NCI-H128 (cell line): ENCODE results near the gene SNRPA.

ENCODE experiments used
- DNase-seq: peaks from one replicate; lab custom pipeline; 2025; ENCODE audit not compliant: unreplicated experiment; lab: John Stamatoyannopoulos, UW

The SNRPA gene

DNA sequence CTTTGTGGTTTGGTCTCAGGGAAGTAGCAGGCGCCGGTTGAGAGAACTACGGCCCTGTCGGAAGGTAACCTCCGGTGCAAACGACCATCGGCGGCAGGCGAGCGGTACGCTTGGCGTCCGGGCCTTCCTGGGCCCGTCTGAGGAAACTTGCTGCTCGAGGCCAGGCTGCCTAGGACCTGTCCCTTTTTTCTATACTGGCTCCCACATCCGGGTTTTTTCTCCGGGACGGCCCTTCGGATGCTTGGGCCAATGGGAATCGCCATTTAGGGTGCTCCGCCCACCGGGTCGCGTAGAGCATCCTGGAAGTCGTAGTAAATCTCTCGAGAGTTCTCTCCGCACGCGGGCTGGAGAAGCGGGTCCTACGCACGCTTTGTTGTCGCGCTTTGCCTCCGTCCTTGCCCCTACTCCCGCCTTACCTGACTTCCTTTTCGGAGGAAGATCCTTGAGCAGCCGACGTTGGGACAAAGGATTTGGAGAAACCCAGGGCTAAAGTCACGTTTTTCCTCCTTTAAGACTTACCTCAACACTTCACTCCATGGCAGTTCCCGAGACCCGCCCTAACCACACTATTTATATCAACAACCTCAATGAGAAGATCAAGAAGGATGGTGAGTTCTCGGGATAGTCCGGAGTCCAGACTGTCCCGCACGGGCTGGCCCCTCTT is at the start of gene SNRPA:
TSS of gene SNRPA (plus strand) at position 330 of the 664 bp plus-strand sequence. CDS start at position 536, 206 bp downstream.
- peak; percentile 97 for DNase-seq

DNA sequence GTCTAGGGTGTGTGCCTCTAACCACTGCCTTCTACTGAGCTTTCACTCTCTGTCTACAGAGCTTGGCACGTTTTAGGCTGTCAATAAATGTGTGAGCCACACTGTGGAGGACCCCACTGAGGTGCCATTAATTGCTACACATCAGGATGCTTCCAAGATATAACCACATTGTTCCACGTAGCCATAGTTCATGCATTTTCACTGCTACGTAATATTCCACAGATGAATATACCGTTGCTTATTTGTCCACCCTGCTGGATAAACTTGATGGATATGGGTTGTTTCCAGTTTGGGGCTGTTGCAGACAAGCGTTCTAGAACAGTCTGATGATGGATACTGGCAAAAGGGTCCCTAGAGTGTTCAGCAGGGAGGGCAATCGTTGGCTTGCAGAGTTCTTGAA is 49.2 kb upstream of the SNRPA start:
- no peak for DNase-seq

DNA sequence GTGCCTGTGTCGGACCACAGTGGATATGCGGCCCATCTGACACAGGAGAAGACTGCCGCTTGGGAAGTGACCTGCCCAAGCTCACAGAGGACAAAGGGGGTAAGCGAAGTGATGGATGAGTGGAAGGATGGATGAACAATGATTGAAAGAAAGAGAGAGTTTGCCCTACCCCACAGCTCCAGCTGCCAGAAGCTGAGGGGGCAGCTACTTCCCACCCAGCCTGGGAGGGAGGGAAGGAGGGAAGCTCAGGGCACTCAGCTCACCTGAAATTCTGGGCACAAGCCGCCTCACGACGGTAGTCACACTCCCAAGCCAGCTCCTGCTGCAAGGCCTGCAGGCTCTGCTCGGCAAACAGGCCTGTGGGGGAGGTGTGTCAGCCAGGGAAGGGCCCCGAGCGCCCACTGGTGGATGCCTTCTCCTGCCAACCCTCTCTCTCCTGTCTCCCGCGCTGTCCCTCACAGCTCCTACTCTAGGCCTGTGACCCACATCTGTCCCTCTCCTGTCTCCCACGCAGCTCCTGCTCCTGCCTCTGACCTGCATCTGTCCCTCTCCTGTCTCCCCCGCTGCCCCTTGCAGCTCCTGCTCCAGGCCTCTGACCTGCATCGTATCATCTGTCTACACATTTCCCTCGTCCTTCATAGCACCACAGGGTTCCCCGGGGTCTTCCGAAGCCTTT is 48.5 kb upstream of the SNRPA start:
- DNase-seq: no peak

DNA sequence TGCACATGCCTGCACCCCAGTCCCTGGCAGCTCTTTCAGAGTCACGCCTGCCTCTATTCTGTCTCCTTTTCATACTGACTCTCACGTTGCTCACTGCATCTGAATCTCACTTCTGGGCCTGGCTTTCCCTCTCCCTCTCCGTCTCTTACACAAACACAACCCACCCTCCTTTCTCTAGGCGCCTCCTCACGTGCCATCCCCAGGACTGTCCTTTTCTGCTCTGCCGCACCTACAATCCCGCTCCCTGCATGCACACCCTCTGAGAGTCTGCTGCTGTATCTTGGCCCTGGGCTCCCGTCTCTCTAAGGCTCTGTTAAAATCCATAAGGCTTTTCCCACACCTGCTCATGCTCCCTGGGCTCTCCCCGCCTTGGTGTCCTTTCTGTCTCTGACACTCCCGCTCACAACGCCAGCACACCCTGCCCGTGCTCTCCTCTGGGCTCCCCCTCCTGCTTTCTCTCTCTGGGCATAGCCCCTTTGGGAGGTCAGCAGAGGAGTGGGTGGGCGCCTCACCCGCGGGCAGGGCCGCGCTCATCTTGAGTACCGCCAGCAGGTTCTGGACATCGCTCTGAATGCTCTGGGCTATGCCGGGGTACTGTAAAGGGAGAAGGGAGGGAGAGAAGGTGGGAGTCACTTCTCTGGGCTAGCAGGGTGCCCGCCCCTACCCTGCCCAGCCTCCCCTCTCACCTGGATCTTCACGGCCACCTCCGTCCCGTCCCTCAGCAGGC is 47.8 kb upstream of the SNRPA start:
- DNase-seq: no peak

DNA sequence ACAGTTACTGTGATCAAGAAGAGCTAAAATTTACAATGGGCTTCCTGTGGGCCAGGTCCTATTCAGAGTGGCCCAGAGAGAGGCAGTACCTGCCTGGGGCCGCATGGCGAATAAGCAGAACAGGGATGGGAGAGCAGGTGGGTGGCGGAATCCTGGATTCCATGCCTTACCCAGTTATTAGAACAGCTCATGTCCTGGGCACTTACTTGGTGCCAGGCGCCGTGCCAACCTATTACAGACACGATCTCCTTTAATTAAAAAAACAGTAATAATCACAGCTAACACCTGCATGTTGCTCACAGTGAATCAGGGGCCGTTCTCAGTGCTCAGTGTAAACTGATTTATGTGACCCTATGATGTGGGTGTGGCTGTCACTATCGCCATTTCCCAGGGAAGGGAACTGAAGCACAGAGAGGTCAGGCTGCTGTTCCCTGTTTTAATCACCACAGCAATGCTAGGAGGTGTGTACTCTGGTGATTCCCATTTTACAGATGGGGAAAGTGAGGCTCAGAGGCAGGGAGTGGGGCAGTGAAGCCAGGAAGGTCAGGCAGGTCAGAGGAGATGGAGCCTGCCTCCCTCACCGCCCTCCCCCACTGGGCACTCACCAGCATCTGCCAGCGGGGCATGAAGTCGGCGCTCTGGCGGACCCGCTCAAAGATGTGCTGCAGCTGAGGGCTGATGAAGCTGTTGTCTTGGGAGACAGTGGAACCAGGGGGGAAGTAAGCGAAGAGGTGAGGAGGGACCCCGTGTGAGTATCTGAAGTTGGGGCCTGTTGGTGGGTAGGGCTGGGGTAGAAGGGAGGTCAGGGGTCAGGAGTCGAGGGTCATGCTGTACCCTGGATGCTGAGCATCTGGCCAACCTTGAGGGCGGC is 46.3 kb upstream of the SNRPA start:
- DNase-seq: no peak

DNA sequence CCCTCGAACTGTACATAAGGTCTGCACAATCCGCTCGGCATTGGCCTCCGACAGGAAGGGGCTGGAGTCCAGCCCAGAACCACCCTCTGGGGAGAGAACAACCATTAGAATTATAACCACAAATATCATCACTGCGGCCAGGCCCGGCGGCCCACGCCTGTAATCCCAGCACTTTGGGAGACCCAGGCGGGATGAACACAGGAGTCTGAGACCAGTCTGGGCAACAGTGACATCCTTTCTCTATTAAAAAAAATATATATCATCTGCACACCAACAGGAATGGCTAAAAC is 45.7 kb upstream of the SNRPA start:
- no peak for DNase-seq

DNA sequence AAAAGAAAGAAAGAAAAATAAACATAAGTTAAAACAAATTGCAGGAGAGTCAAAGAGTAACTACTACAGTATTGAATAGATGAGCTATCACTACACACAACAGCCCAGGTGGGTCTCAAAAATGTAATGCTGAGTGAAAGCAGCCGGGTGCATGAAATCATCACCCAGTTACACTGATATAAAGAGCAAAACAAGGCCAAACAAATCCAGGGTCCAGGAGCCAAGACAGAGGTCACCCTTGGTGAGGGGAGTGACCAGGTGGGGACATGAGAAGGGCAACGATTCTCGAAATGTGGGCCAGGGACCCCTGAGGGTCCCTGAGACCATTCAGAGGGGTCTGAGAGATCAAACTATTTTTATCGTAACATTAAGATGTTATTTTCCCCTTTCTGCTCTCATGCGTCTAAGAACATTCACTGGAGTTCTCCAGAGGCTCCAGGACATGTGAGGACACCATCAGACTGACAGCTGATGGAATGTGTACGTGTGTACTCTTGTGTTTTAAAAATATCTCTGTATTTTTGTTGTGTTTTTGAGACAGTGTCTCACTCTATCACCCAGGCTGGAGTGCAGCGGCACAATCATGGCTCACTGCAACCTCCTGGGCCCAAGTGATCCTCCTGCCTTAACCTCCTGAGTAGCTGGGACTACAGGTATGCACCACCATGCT is 44.9 kb upstream of the SNRPA start:
- no peak for DNase-seq

DNA sequence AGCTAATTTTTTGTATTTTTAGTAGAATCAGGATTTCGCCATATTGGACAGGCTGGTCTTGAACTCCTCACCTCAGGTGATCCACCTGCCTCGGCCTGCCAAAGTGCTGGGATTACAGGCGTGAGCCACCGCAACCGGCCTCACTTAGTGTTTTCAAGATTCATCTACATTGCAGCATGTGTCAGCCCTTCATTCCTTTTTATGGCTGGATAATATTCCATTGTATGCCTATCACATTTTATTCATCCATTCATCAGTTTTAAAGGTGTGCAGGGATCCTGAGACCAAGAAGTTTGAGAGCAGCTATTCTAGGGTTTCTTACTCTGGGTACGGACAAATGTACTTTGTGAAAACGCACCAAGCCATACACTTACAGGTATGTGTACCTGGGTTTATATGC is 43.4 kb upstream of the SNRPA start:
- DNase-seq: no peak

DNA sequence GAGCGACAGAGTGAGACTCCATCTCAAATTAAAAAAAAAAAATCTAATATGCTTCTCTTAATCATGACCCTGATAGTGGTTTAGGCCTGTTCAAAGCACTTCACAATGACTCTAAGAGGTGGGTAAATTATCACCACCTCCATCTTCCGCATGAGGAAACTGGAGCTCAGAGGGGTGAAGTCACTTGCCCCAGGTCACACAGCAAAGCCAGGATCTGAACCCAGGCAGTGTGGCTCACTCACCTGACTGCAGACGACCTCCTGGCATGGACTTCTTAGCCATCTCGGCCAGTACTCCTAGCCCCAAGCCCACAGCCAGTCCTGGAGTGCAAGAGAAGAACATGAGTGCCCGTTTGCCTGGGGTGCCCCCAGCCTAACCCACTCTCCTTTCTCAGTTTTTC is 41.2 kb upstream of the SNRPA start:
- no peak for DNase-seq

DNA sequence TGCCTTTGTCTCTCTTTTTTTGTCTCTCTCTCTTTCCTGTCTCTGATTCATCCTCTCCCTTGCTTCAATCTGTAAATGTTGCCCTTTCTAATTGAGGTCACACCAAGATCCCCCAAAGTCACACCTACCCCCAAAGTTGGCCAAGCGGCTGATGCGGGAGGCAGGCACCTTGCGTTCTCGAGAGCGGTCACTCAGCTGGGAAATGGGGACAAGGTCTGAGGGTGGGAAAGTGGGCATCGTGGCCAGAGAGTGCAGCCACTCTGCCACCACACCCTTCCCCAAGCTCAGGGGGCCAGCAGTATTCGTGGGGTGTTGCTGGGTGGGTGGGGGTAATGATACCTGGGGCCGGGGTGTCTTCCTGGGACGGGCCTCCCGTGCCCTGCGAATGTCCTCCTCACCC is 37.1 kb upstream of the SNRPA start:
- DNase-seq: no peak

DNA sequence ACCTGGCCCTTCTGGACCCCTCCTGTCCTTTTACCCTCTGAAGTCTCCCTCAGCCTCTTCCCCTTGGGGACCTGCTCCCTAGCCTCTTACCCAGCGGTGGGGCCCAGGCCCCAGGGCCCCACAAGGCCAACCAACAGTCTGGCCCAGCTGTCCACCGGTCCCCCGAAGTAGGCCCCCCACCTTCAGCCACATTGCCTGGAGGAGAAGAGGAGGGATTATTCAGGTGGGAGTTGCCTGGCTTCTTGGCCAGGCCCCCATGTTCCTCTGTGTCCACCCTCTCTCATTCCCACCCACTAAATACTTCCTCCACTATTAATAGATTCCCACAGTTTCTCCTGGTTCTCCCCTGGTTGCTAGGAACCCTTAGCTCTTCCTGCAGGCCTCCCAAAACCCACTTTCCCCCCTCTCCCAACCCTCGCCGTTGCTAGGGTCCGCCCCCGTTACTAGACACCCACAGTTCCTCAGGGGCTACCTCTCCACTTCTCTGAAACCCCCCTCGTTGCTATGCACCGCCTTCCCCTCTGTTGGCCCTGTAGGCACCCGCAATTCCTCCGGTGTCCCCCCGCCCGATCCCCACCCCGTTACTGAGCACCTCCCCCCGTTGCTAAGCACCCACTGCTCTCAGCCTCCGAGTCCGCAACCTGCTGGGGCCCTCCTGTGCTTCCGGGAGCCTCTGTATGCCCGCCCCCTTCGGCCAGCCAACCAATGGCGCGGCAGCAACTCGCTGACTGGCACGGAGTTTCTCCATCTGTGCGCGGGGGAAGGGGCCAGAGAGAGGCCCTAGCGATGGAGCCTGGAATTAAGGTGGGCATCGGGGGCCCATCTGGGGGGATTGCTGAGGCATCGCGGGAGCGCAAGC is 36.3 kb upstream of the SNRPA start:
- peak; percentile 93 for DNase-seq

DNA sequence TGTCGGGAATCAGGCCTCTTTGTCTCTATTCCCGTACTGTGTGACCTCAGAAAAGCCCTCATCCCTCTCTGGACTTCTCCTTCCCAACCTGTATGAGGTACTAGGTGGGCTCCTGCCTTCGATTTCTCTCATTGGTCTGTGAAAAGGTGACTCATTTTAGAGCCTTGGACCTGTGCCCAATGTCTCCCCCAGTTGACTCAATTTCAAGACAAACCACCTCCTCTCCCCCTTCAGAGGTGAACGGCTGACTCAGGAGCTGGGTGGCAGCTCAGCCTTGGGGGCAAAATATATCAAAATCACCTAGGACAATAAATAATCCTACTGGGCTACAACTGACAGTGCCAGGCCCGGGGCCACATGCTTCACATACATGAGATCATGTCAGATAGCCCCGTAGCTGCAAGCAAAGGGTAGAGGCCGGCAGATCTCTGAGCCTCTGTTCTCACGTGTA is 34.9 kb upstream of the SNRPA start:
- peak; percentile 47 for DNase-seq

DNA sequence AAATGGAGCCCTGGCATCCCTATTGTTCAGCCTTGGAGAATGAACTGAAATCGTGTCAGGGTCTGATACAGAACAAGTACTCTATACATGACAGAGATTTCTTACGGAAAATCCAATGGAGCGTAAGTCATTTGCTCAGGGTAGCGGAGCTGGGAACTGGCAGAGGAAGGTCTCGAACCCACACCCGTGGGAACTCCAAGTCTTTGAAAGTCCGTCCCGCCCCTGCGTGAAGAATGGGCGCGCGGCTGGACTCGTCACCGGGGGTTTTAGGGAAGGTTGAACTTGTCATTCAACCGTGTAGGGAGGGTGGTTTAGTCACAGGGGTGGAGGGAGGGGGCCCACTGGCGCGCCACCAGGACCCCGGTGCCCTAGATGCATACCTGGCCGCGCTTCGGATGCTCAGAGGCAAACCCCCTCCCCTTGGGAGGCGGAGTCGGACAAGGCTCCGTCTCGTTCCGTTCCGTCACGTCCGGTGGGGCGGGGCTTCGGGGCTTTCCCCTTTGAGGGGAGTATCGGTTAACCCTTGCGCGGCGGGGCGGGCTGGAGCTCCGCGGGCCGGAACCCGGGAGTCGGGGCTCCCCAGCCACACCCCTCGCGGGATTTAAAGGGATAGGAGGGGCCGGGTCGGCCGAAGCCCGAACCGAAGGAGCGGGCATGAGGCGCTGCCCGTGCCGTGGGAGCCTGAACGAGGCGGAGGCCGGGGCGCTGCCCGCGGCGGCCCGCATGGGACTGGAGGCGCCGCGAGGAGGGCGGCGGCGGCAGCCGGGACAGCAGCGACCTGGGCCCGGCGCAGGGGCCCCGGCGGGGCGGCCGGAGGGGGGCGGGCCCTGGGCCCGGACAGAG is 34.3 kb upstream of the SNRPA start, which contains the start of the genes COQ8B and ITPKC:
TSS of gene COQ8B (minus strand) at position 405 of the 843 bp plus-strand sequence. CDS start 2,254 bp downstream, outside the sequence.
TSS of gene ITPKC (plus strand) at position 631 of the 843 bp plus-strand sequence. CDS start at position 655, 24 bp downstream.
- DNase-seq: peak; percentile 95

DNA sequence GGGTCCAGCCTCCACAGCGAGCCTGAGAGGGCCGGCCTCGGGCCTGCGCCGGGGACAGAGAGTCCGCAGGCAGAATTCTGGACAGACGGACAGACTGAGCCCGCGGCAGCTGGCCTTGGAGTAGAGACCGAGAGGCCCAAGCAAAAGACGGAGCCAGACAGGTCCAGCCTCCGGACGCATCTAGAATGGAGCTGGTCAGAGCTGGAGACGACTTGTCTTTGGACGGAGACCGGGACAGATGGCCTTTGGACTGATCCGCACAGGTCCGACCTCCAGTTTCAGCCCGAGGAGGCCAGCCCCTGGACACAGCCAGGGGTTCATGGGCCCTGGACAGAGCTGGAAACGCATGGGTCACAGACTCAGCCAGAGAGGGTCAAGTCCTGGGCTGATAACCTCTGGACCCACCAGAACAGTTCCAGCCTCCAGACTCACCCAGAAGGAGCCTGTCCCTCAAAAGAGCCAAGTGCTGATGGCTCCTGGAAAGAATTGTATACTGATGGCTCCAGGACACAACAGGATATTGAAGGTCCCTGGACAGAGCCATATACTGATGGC is 33.6 kb upstream of the SNRPA start:
- no peak for DNase-seq

DNA sequence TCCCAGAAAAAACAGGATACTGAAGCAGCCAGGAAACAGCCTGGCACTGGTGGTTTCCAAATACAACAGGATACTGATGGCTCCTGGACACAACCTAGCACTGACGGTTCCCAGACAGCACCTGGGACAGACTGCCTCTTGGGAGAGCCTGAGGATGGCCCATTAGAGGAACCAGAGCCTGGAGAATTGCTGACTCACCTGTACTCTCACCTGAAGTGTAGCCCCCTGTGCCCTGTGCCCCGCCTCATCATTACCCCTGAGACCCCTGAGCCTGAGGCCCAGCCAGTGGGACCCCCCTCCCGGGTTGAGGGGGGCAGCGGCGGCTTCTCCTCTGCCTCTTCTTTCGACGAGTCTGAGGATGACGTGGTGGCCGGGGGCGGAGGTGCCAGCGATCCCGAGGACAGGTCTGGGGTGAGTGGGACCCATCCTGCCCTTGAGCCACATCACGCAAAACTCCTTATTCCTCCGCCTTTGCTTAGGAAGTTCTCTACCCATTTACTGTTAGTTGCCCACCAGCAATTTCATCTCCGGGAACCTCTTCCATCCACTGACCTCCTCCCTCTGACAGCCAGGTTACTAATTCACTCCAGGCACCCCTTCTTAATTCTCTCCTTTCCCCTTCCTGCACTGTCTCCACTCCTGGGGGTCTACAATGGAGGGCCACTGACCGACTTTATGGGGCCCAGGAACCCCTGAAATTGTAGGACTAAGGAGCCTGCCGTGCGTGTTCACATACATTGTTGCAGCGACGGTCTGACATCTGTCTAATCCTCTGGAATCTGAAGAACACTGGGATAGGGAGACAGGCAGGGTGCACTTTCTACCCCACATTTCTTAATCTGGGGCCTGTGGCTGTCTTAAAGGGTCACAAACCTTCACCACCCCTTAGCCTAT is 32.9 kb upstream of the SNRPA start:
- DNase-seq: no peak

DNA sequence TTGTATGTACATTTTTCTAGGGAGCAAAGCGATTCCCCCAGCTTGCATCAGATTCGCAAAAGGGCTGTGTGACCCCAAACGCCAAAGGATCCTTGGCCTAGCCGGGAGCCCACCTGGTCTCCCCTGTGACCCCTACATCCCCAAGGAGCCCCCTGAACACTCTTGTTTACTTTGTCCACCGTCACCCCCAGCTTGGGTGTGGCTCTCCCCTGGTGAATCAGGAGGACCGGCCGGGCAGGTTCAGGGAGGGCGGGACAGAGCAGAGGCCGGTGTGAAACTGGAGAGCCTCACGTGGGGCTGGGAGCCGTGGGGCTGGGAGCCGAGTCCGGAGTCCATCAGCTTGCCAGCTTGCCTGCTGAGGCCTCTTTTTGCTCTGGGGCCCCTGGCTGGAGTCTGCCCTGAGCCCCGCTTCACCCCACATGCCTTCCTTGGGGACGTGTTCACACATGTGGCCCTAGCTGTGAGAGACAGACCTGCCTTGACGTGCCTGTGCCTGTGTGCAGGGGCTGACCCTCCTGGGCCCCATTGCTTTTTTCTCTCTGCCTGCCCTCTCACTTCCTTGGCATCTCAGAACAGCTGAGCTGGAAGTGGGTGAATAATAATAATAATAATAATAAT is 32.1 kb upstream of the SNRPA start:
- DNase-seq: peak; percentile 2

DNA sequence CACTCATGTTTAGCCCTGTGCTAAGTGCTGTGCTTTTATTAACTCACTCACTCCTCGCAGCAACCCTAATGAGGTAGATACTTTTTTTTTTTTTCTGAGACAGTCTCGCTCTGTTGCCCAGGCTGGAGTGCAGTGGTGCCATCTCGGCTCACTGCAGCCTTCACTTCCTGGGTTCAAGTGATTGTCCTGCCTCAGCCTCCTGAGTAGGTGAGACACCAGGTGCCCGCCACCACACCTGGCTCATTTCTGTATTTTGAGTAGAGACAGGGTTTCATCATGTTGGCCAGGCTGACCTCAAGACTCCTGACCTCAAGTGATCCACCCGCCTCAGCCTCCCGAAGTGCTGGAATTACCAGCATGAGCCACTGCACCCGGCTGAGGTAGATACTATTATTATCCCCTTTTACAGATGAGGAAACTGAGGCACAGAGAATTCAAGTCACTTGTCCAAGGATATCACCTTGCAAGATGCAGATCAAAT is 31.5 kb upstream of the SNRPA start:
- no peak for DNase-seq
